Muscle layer of colon (tissue), 2 donors: ENCODE data around the gene TSPAN31.

Source experiments
- H3K27ac ChIP-seq: one replicate; pipeline ENCODE4 v1.7.0; 2013; ENCODE audit warnings: low read depth, mild to moderate bottlenecking, low read length, moderate library complexity
- H3K27me3 ChIP-seq, 2 donors: one replicate each; pipeline ENCODE4 v1.7.0; 2013; ENCODE audit warnings: low read length in 2 of 2, mild to moderate bottlenecking in 2 of 2; ENCODE audit not compliant: insufficient read depth in 2 of 2, control insufficient read depth in 1 of 2
- H3K36me3 ChIP-seq: one replicate; pipeline ENCODE4 v1.7.0; 2013; ENCODE audit warnings: mild to moderate bottlenecking, low read length; ENCODE audit not compliant: insufficient read depth
- H3K4me1 ChIP-seq: one replicate; pipeline ENCODE4 v1.7.0; 2013; ENCODE audit warnings: mild to moderate bottlenecking, low read length; ENCODE audit not compliant: insufficient read depth
- H3K4me3 ChIP-seq, 2 donors: one replicate each; pipeline ENCODE4 v1.7.0; 2013; ENCODE audit warnings: low read length in 2 of 2, low read depth in 1 of 2, mild to moderate bottlenecking in 1 of 2, moderate library complexity in 1 of 2
- H3K9ac ChIP-seq: one replicate; pipeline ENCODE4 v1.7.0; 2013; ENCODE audit warnings: low read length
- H3K9me3 ChIP-seq: one replicate; pipeline ENCODE4 v1.7.0; 2013; ENCODE audit warnings: mild to moderate bottlenecking, low read length
- donor health status: abdominal sarcoma.
- donor health status: Adenocarcinoma of cecum.

TSPAN31 gene

GRCh38 chr12:57783861-57784260 is 39.0 kb downstream of the TSPAN31 start:
- Histone ChIP-seq H3K4me3 (no peak overlapping the region), H3K36me3 (peaks cover 30% of the 10 kb centered on the region), H3K27me3 (no peaks in the 10 kb centered on the region), H3K9ac (no peak overlapping the region), H3K4me1 (peaks cover 10% of the 10 kb centered on the region), H3K27ac (no peak overlapping the region), H3K9me3 (no peaks in the 10 kb centered on the region)

GRCh38 chr12:57793920-57794319 is 49.1 kb downstream of the TSPAN31 start:
- Histone ChIP-seq H3K4me1 (no peaks in the 10 kb centered on the region), H3K36me3 (peaks cover 38% of the 10 kb centered on the region), H3K27ac (no peak overlapping the region), H3K9me3 (no peaks in the 10 kb centered on the region), H3K4me3 (no peak overlapping the region), H3K9ac (no peak overlapping the region), H3K27me3 (no peaks in the 10 kb centered on the region)

- Histone ChIP-seq H3K4me3 (no peak overlapping the region), H3K27ac (no peak overlapping the region), H3K9me3 (no peaks in the 10 kb centered on the region), H3K4me1 (no peaks in the 10 kb centered on the region), H3K9ac (no peak overlapping the region), H3K36me3 (peaks cover 51% of the 10 kb centered on the region), H3K27me3 (no peaks in the 10 kb centered on the region)
Observed at GRCh38 chr12:57795354-57795753, 50.5 kb downstream of the TSPAN31 start.

GRCh38 chr12:57796996-57797395 is 52.2 kb downstream of the TSPAN31 start:
- no peak overlapping the region for H3K4me3 ChIP-seq
- H3K9ac ChIP-seq, result no peak overlapping the region
- H3K36me3 ChIP-seq, result peaks cover 47% of the 10 kb centered on the region
- H3K9me3 ChIP-seq, result no peaks in the 10 kb centered on the region
- H3K27me3 ChIP-seq, result no peaks in the 10 kb centered on the region
- H3K27ac ChIP-seq, result no peak overlapping the region
- H3K4me1 ChIP-seq, result no peaks in the 10 kb centered on the region

DNA sequence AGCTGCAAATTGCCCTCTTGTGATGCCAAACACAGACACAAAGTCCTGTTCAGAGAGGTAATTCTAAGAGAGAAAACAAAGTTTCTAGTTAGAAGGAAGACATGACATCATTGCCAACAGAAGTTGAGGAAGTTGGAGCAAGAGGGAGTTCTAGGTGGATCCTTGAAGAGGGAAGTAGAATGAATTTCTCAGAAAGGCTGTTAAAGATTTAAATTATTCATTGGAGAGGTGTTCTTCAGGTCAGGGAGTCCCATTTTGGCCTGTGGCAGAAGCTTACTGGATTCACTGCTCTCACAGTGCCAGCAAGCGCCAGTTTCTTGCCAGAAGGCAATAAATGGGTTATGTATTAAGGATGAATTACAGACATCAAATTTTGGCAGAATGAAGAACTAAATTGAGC is 53.1 kb downstream of the TSPAN31 start:
- H3K4me3 ChIP-seq, result no peak overlapping the region
- H3K4me1 ChIP-seq, result no peaks in the 10 kb centered on the region
- H3K9ac ChIP-seq, result no peak overlapping the region
- no peaks in the 10 kb centered on the region for H3K27me3 ChIP-seq
- H3K36me3 ChIP-seq, result peaks cover 56% of the 10 kb centered on the region
- no peak overlapping the region for H3K27ac ChIP-seq
- no peaks in the 10 kb centered on the region for H3K9me3 ChIP-seq
